ENCODE data around the gene ADAM23.
"Not testable (repeated sequence)": the region's sequence is repeated elsewhere in the genome, so short reads cannot be mapped to it uniquely, and the experiment has no call there.

ADAM23 gene

GRCh38 chr2:206442833-206443734 lies at the start of gene ADAM23:
Gene ADAM23, plus strand, starts transcription at chr2:206443532. Its CDS starts 335 bp downstream, at chr2:206443867.
- no peak for DNase-seq (ENCODE audit: low spot score)

- no peak for DNase-seq (ENCODE audit: low spot score)
Observed at GRCh38 chr2:206396211-206396610, 47.1 kb upstream of the ADAM23 start.

- not testable (repeated sequence) for DNase-seq (ENCODE audit: low spot score)
Observed at GRCh38 chr2:206402956-206403569, 40.3 kb upstream of the ADAM23 start.

- DNase-seq (ENCODE audit: low spot score): no peak
Observed at GRCh38 chr2:206408323-206409320, 34.7 kb upstream of the ADAM23 start.

- DNase-seq (ENCODE audit: low spot score): no peak
Observed at GRCh38 chr2:206410714-206411113, 32.6 kb upstream of the ADAM23 start.

- DNase-seq (ENCODE audit: low spot score): no peak
Observed at GRCh38 chr2:206415618-206416243, 27.6 kb upstream of the ADAM23 start.

- DNase-seq (ENCODE audit: low spot score): no peak
Observed at GRCh38 chr2:206418968-206419367, 24.4 kb upstream of the ADAM23 start.

GRCh38 chr2:206420721-206421120 lies 22.6 kb upstream of the ADAM23 start:
- no peak for DNase-seq (ENCODE audit: low spot score)

- DNase-seq (ENCODE audit: low spot score): no peak
Observed at GRCh38 chr2:206422493-206422892, 20.8 kb upstream of the ADAM23 start.

- DNase-seq (ENCODE audit: low spot score): no peak
Observed at GRCh38 chr2:206423147-206423546, 20.2 kb upstream of the ADAM23 start.

GRCh38 chr2:206424134-206424533 lies 19.2 kb upstream of the ADAM23 start:
- no peak for DNase-seq (ENCODE audit: low spot score)

GRCh38 chr2:206428783-206429182 lies 14.5 kb upstream of the ADAM23 start:
- DNase-seq (ENCODE audit: low spot score): no peak

GRCh38 chr2:206430452-206430851 lies 12.9 kb upstream of the ADAM23 start:
- no peak for DNase-seq (ENCODE audit: low spot score)

- no peak for DNase-seq (ENCODE audit: low spot score)
Observed at GRCh38 chr2:206431439-206431838, 11.9 kb upstream of the ADAM23 start.

- DNase-seq (ENCODE audit: low spot score): no peak
Observed at GRCh38 chr2:206432193-206433082, 10.9 kb upstream of the ADAM23 start.

- no peak for DNase-seq (ENCODE audit: low spot score)
Observed at GRCh38 chr2:206433190-206433589, 10.1 kb upstream of the ADAM23 start.

- DNase-seq (ENCODE audit: low spot score): no peak
Observed at GRCh38 chr2:206433686-206434085, 9.6 kb upstream of the ADAM23 start.

- DNase-seq (ENCODE audit: low spot score): no peak
Observed at GRCh38 chr2:206435742-206436141, 7.6 kb upstream of the ADAM23 start.

GRCh38 chr2:206438196-206438724 lies 5.1 kb upstream of the ADAM23 start:
- DNase-seq (ENCODE audit: low spot score): no peak

GRCh38 chr2:206442474-206442832 lies 879 bp upstream of the ADAM23 start:
- DNase-seq (ENCODE audit: low spot score): no peak

Measured in kidney capillary endothelial cell (primary cell).